ENCODE measurements around the gene RSPH4A. TPM values are rescaled to one million over a fixed set of nuclear protein-coding genes. Genes with fewer than 3 reads are reported as not detected.

Gene RSPH4A
- total and polyA plus RNA-seq, 9 of the 15 experiments (the other 6 are each of a cell fraction or from before 2014, with no cell fraction given), result 0.04 to 0.30 (median 0.11) TPM

- Histone ChIP-seq H3K9me1 (ENCODE audit: control insufficient read depth, insufficient read depth, low read length) (no peaks in the 10 kb centered on the region), H3K4me1 (replicated peaks in 1 of 2; ENCODE audit: control insufficient read depth in 2 of 2, insufficient read depth in 2 of 2, low read length in 2 of 2) (peaks cover 0 to 12% of the 10 kb centered on the region in 2 experiments; a peak in 2 of 5 replicates), H3K36me3 (ENCODE audit: control insufficient read depth, insufficient read depth, low read length) (peaks cover 30% of the 10 kb centered on the region), H3K79me2 (ENCODE audit: control insufficient read depth, insufficient read depth, low read length) (no peaks in the 10 kb centered on the region), H3K9me3 (replicated peaks; ENCODE audit: control insufficient read depth, insufficient read depth, low read depth, low read length) (no peaks in the 10 kb centered on the region), H3K9ac (ENCODE audit: insufficient read depth in 1 of 2, low read depth in 2 of 2, low read length in 2 of 2) (no peak overlapping the region), H2AFZ (ENCODE audit: low read depth, low read length) (no peak overlapping the region), H3K4me3 (no peak overlapping the region), H3K4me2 (ENCODE audit: insufficient read depth, low read length) (no peak overlapping the region), H3K27ac (ENCODE audit: extremely low read depth, low read depth, low read length) (no peak overlapping the region), H4K20me1 (replicated peaks; ENCODE audit: control insufficient read depth, insufficient read depth, low read length) (no peaks in the 10 kb centered on the region), H3K27me3 (ENCODE audit: control insufficient read depth in 2 of 2, insufficient read depth in 2 of 2, low read length in 2 of 2) (no peaks in the 10 kb centered on the region)
- 78% methylated on average over 2 of the region's 2 CpGs for WGBS (ENCODE audit: insufficient coverage, low coverage, missing lambda C conversion rate)
- peak; percentile 61 for ATAC-seq
- no peak for FAIRE-seq
- CTCF ChIA-PET (ENCODE audit: low intra/inter-chr PET ratio), result no interaction called here
- peak in 2 of 4 experiments; percentile 16 to 25 for DNase-seq (ENCODE audit: extremely low read depth in 1 of 4, low spot score in 3 of 4)
- no TSS peak for BruUV-seq (replicated peaks)
- intact Hi-C loops (cut with micrococcal nuclease) (loop anchor here (5.0 kb wide), 1 partner anchor 96 kb away; no protein-coding TSS in a partner anchor), in situ Hi-C loops (cut with MboI) (no loop called here)
- TF ChIP-seq TFAP4 (CRISPR knock-in tag; IDR thresholded peaks at IDR 0.05; ENCODE audit: borderline replicate concordance) (no peak), CTCF (IDR thresholded peaks at IDR 0.05 in 2 of 3, conservative IDR thresholded peaks at IDR 0.05 in 1 of 3; ENCODE audit: insufficient read depth in 2 of 3, low read depth in 1 of 3, low read length in 3 of 3) (peak; percentile 29 to 32 (median 32); a peak in 3 of 6 replicates), CTCFL (IDR thresholded peaks at IDR 0.05; ENCODE audit: borderline replicate concordance, insufficient read depth, low read depth, low read length, poor library complexity, severe bottlenecking) (peak; percentile 35), BMI1 (IDR thresholded peaks at IDR 0.05; ENCODE audit: low read length) (no peak)
- POLR2A ChIA-PET, result no interaction called here
Observed at GRCh38 chr6:116633685-116634084, 17.4 kb downstream of the RSPH4A start.

Measured in K562 (cell line).